GM23338 (cell line): ENCODE data around the gene UVRAG. TPM values are rescaled to one million over a fixed set of nuclear protein-coding genes. Genes with fewer than 3 reads are reported as not detected.

Experiments
- ATAC-seq: fragments of 200-7000 bp; cut with Tn5 transposase; 3 replicates; pipeline ENCODE4 v1.9.1; 2020
- DNase-seq: peaks from one replicate; pipeline ENCODE4 v3.0.0-alpha.2; 2015; ENCODE audit warnings: low spot score
- H2AFZ ChIP-seq: fragments of 200-600 bp; sonication (generic); 2 replicates; pipeline ENCODE4 v1.8.0; 2016; ENCODE audit warnings: antibody characterized with exemption, mild to moderate bottlenecking, moderate library complexity
- H3F3A ChIP-seq: fragments of 200-600 bp; sonication (generic); replicated peaks from 2 replicates; pipeline ENCODE4 v1.8.0; 2017; ENCODE audit warnings: antibody characterized with exemption, mixed run types, low read depth
- H3K27ac ChIP-seq: fragments of 200-600 bp; sonication (generic); 2 replicates; pipeline ENCODE4 v1.6.1; 2016; ENCODE audit warnings: low read depth
- H3K27me3 ChIP-seq: fragments of 200-600 bp; sonication (generic); 2 replicates; pipeline ENCODE4 v1.8.0; 2016; ENCODE audit warnings: mild to moderate bottlenecking, mixed run types, moderate library complexity; ENCODE audit not compliant: insufficient read depth
- H3K36me3 ChIP-seq: fragments of 200-600 bp; sonication (generic); 2 replicates; pipeline ENCODE4 v1.8.0; 2016; ENCODE audit warnings: mild to moderate bottlenecking; ENCODE audit not compliant: insufficient read depth
- H3K4me1 ChIP-seq: fragments of 200-600 bp; sonication (generic); 2 replicates; pipeline ENCODE4 v1.8.0; 2016; ENCODE audit warnings: mild to moderate bottlenecking, moderate library complexity; ENCODE audit not compliant: insufficient read depth
- H3K4me2 ChIP-seq: fragments of 200-600 bp; sonication (generic); 2 replicates; pipeline ENCODE4 v1.7.1; 2017; ENCODE audit warnings: mixed run types
- H3K4me3 ChIP-seq: fragments of 200-600 bp; sonication (generic); 2 replicates; pipeline ENCODE4 v1.6.1; 2016; ENCODE audit warnings: mixed run types
- H3K79me2 ChIP-seq: fragments of 200-600 bp; sonication (generic); replicated peaks from 2 replicates; pipeline ENCODE4 v1.8.0; 2017; ENCODE audit warnings: mild to moderate bottlenecking; ENCODE audit not compliant: insufficient read depth
- H3K9me2 ChIP-seq: fragments of 200-600 bp; sonication (generic); 2 replicates; pipeline ENCODE4 v1.8.0; 2017; ENCODE audit not compliant: insufficient read depth
- H4K20me1 ChIP-seq: fragments of 200-600 bp; sonication (generic); replicated peaks from 2 replicates; pipeline ENCODE4 v1.8.0; 2017; ENCODE audit warnings: mild to moderate bottlenecking; ENCODE audit not compliant: insufficient read depth
- H3K27ac Mint-ChIP-seq: 2 replicates; pipeline ENCODE4 v1.8.0; 2020; ENCODE audit warnings: inconsistent platforms, mild to moderate bottlenecking, moderate library complexity, mixed read lengths
- H3K27me3 Mint-ChIP-seq: 3 replicates; pipeline ENCODE4 v1.8.0; 2022; ENCODE audit warnings: low read depth, mild to moderate bottlenecking, moderate library complexity, mixed read lengths, inconsistent platforms; ENCODE audit not compliant: insufficient read depth, poor library complexity
- H3K36me3 Mint-ChIP-seq: 3 replicates; pipeline ENCODE4 v1.8.0; 2021; ENCODE audit warnings: low read depth, mild to moderate bottlenecking, inconsistent platforms, moderate library complexity, mixed read lengths
- H3K4me1 Mint-ChIP-seq: 3 replicates; pipeline ENCODE4 v1.8.0; 2020; ENCODE audit warnings: mild to moderate bottlenecking, inconsistent platforms, mixed read lengths
- H3K4me3 Mint-ChIP-seq: 3 replicates; pipeline ENCODE4 v1.8.0; 2021; ENCODE audit warnings: moderate library complexity, mild to moderate bottlenecking, inconsistent platforms, mixed read lengths
- H3K9me3 Mint-ChIP-seq: 3 replicates; pipeline ENCODE4 v1.8.0; 2020; ENCODE audit warnings: moderate library complexity, mild to moderate bottlenecking, inconsistent platforms, mixed read lengths
- CREB1 ChIP-seq: fragments of 250-450 bp; sonication (Bioruptor Pico); IDR thresholded peaks from 2 replicates; pipeline ENCODE4 v1.5.0; 2020; ENCODE audit warnings: low read depth, mild to moderate bottlenecking, moderate library complexity
- CTCF ChIP-seq, 2 experiments: fragments of 200-600 bp in 1 of 2; sonication (generic) in 1 of 2; conservative IDR thresholded peaks; 2 replicates each; pipeline versions ENCODE4 v1.5.1 to v1.6.1; 2016 to 2017; ENCODE audit warnings: antibody characterized with exemption in 2 of 2, low read depth in 2 of 2, mild to moderate bottlenecking in 2 of 2, moderate library complexity in 1 of 2
- ETS1 ChIP-seq: IDR thresholded peaks from 2 replicates; pipeline ENCODE4 v1.6.1; 2016; ENCODE audit warnings: antibody characterized with exemption
- EZH2 ChIP-seq: fragments of 200-600 bp; sonication (generic); IDR thresholded peaks from one replicate; pipeline ENCODE4 v1.8.0; 2017; ENCODE audit warnings: antibody characterized with exemption, mild to moderate bottlenecking, low read depth; ENCODE audit not compliant: unreplicated experiment
- EZH2phosphoT487 ChIP-seq: fragments of 200-600 bp; sonication (generic); IDR thresholded peaks from one replicate; pipeline ENCODE4 v1.8.1; 2018; ENCODE audit warnings: antibody characterized with exemption; ENCODE audit not compliant: unreplicated experiment
- JUNB ChIP-seq: IDR thresholded peaks from one replicate; pipeline ENCODE4 v1.6.1; 2016; ENCODE audit warnings: antibody characterized with exemption; ENCODE audit not compliant: unreplicated experiment
- NANOG ChIP-seq: IDR thresholded peaks from 2 replicates; pipeline ENCODE4 v1.6.1; 2016; ENCODE audit warnings: antibody characterized with exemption, borderline replicate concordance
- POLR2AphosphoS5 ChIP-seq: IDR thresholded peaks from 2 replicates; pipeline ENCODE4 v1.6.1; 2016; ENCODE audit warnings: antibody characterized with exemption, low read depth
- REST ChIP-seq: IDR thresholded peaks from one replicate; pipeline ENCODE4 v1.6.1; 2018; ENCODE audit warnings: antibody characterized with exemption; ENCODE audit not compliant: unreplicated experiment
- ZNF114 ChIP-seq: fragments of 250-450 bp; sonication (Bioruptor Pico); IDR thresholded peaks from 2 replicates; pipeline ENCODE4 v1.5.0; 2020; ENCODE audit warnings: mild to moderate bottlenecking, moderate library complexity
- ZNF331 ChIP-seq: fragments of 250-450 bp; sonication (Bioruptor Pico); IDR thresholded peaks from 2 replicates; pipeline ENCODE4 v1.5.0; 2020; ENCODE audit warnings: low read depth, mild to moderate bottlenecking, moderate library complexity
- polyA plus RNA-seq: library from polyadenylated mRNA; unstranded; fragments of >200 nt; fragmentation: Nextera tagmentation; extraction: Ambion mirVana; gene quantifications from 2 replicates; pipeline ENCODE4 v1.2.1, GENCODE V29; 2016
- total RNA-seq: library from RNA; depleted of rRNA; stranded (reverse); fragments of >200 nt; shearing (Covaris generic); gene quantifications from 2 replicates; pipeline ENCODE4 v1.2.3, GENCODE V29; 2014

Gene UVRAG
- total and polyA plus RNA-seq, 2 experiments from 2014 or later, result 15.3 to 17.4 TPM

- Histone ChIP-seq H3K27ac (no peak overlapping the region), H3K4me1 (peaks cover 9% of the 10 kb centered on the region), H4K20me1 (no peaks in the 10 kb centered on the region; the same call in none of the 2 replicates), H3K9me2 (no peaks in the 10 kb centered on the region), H3K4me2 (no peak overlapping the region), H3K27me3 (peaks cover 7% of the 10 kb centered on the region; the same call in 1 of the 2 replicates), H3K36me3 (no peaks in the 10 kb centered on the region), H3K4me3 (no peak overlapping the region), H3K79me2 (peaks cover 93% of the 10 kb centered on the region), H2AFZ (no peak overlapping the region), H3F3A (no peaks in the 10 kb centered on the region)
- 0 out of 3 replicates have a peak, but pooled peaks cover 3% of the 10 kb centered on the region for H3K36me3 Mint-ChIP-seq
- no peak overlapping the region for H3K4me3 Mint-ChIP-seq
- ATAC-seq (no peak), DNase-seq (no peak)
- no peaks in the 10 kb centered on the region for H3K9me3 Mint-ChIP-seq
- H3K4me1 Mint-ChIP-seq, result no peaks in the 10 kb centered on the region
- TF ChIP-seq ZNF114 (CRISPR knock-in tag), result no peak
- TF ChIP-seq REST, result no peak
- no peak for TF ChIP-seq EZH2
- no peak for TF ChIP-seq CREB1 (CRISPR knock-in tag)
- TF ChIP-seq POLR2AphosphoS5, result no peak
- no peak overlapping the region for H3K27ac Mint-ChIP-seq
- H3K27me3 Mint-ChIP-seq, result peaks cover 4% of the 10 kb centered on the region
These were observed 5.6 kb downstream of the UVRAG start for GRCh38 chr11:75820645-75821044.

GRCh38 chr11:75821202-75821601 lies 6.2 kb downstream of the UVRAG start:
- peaks cover 4% of the 10 kb centered on the region for H3K27me3 Mint-ChIP-seq
- no peak overlapping the region for H3K27ac Mint-ChIP-seq
- Histone ChIP-seq H4K20me1 (no peaks in the 10 kb centered on the region; the same call in none of the 2 replicates), H3K27ac (no peak overlapping the region), H3K4me1 (peaks cover 7% of the 10 kb centered on the region), H2AFZ (no peak overlapping the region), H3F3A (no peaks in the 10 kb centered on the region), H3K9me2 (no peaks in the 10 kb centered on the region), H3K4me3 (no peak overlapping the region), H3K4me2 (no peak overlapping the region), H3K79me2 (peaks cover 87% of the 10 kb centered on the region), H3K27me3 (peaks cover 4% of the 10 kb centered on the region; the same call in 1 of the 2 replicates), H3K36me3 (no peaks in the 10 kb centered on the region)
- ATAC-seq, result no peak
- H3K36me3 Mint-ChIP-seq, result 0 out of 3 replicates have a peak, but pooled peaks cover 3% of the 10 kb centered on the region
- no peak for DNase-seq
- no peaks in the 10 kb centered on the region for H3K4me1 Mint-ChIP-seq
- H3K9me3 Mint-ChIP-seq, result no peaks in the 10 kb centered on the region
- no peak overlapping the region for H3K4me3 Mint-ChIP-seq
- no peak for TF ChIP-seq ZNF114 (CRISPR knock-in tag)
- no peak for TF ChIP-seq NANOG
- TF ChIP-seq JUNB, result no peak
- TF ChIP-seq CTCF (conservative IDR thresholded peaks at IDR 0.05; ENCODE audit: low read depth in 2 of 2), result no peak
- no peak for TF ChIP-seq ETS1
- no peak for TF ChIP-seq ZNF331 (CRISPR knock-in tag)
- TF ChIP-seq EZH2phosphoT487, result no peak
